Measurements from ENCODE around the gene FAM53A. TPM values are rescaled to one million over a fixed set of nuclear protein-coding genes. Genes with fewer than 3 reads are reported as not detected.

Gene FAM53A
- total and polyA plus RNA-seq, 7 donors, result 0.71 to 1.9 (median 1.3) TPM

- TF ChIP-seq, protein P1, sequence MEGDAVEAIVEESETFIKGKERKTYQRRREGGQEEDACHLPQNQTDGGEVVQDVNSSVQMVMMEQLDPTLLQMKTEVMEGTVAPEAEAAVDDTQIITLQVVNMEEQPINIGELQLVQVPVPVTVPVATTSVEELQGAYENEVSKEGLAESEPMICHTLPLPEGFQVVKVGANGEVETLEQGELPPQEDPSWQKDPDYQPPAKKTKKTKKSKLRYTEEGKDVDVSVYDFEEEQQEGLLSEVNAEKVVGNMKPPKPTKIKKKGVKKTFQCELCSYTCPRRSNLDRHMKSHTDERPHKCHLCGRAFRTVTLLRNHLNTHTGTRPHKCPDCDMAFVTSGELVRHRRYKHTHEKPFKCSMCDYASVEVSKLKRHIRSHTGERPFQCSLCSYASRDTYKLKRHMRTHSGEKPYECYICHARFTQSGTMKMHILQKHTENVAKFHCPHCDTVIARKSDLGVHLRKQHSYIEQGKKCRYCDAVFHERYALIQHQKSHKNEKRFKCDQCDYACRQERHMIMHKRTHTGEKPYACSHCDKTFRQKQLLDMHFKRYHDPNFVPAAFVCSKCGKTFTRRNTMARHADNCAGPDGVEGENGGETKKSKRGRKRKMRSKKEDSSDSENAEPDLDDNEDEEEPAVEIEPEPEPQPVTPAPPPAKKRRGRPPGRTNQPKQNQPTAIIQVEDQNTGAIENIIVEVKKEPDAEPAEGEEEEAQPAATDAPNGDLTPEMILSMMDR (IDR thresholded peaks at IDR 0.05), result no peak
- Histone ChIP-seq H3K27me3 (ENCODE audit: insufficient read depth in 3 of 3, low read length in 2 of 3) (no peaks in the 10 kb centered on the region), H3K4me1 (peaks cover 41% of the 10 kb centered on the region), H3K27ac (peak overlapping the region; percentile 82), H3K4me3 (peak overlapping the region; percentile 84), H3K9me3 (no peaks in the 10 kb centered on the region), H3K36me3 (ENCODE audit: insufficient read depth in 1 of 2, low read depth in 1 of 2) (peaks cover 0 to 36% of the 10 kb centered on the region in 2 donors)
- ATAC-seq (peak; percentile 17 to 42 (median 39)), DNase-seq (peak; percentile 56 to 75)
- WGBS, 3 donors, result 1 to 3% (median 1%) methylated on average over 49 to 79 of the region's 79 CpGs
- intact Hi-C loops (cut with DNase I), result no loop called here
These were observed 36.3 kb upstream of the FAM53A start for GRCh38 chr4:1720163-1720983.

DNA sequence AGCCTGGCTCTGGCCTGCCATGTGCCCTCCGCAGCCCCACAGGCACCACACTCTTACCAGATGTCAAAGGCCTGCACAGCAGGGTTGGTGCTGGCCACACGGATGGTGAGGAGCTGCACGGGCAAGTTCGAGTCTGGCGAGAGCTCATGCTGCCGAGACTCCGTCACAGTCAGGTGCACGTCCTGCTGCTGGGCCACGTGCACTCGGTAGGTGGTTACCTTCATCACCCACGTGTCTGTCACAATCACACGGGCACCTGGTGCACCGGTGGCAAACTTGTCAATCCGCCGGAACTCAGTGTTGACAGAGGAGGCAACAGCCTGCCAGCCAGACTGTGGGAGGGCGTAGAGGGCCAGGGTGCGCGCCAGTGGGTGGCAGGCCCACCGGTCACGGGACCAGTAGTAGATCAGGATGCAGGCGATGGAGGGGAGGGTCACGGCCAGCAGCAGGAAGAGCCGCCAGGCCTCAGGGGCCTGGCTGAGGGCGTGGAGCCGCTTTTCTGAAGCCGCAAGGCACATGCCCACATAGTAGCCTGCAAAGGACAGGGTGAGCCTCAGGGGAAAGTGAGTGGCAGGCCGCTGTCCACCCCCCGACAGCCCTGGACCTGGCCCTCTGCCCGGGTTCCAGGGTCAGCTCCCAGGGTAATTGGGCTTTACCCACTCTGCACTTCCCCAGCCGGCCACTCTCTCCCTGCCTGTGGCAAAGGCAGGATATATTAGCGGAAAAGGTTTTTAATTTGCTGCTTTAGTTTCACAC is 34.2 kb upstream of the FAM53A start:
- Histone ChIP-seq H3K9me3 (no peaks in the 10 kb centered on the region), H3K4me3 (no peak overlapping the region), H3K36me3 (ENCODE audit: insufficient read depth in 1 of 2, low read depth in 1 of 2) (peaks cover 0 to 25% of the 10 kb centered on the region in 2 donors), H3K27me3 (ENCODE audit: insufficient read depth in 3 of 3, low read length in 2 of 3) (no peaks in the 10 kb centered on the region), H3K4me1 (peaks cover 52% of the 10 kb centered on the region), H3K27ac (no peak overlapping the region)
- intact Hi-C loops (cut with DNase I), result no loop called here
- ATAC-seq, result no peak
- TF ChIP-seq, protein P1 (IDR thresholded peaks at IDR 0.05), result no peak
- WGBS, 3 donors, result 70 to 77% (median 75%) methylated on average over 30 to 31 of the region's 31 CpGs
- DNase-seq, result no peak

DNA sequence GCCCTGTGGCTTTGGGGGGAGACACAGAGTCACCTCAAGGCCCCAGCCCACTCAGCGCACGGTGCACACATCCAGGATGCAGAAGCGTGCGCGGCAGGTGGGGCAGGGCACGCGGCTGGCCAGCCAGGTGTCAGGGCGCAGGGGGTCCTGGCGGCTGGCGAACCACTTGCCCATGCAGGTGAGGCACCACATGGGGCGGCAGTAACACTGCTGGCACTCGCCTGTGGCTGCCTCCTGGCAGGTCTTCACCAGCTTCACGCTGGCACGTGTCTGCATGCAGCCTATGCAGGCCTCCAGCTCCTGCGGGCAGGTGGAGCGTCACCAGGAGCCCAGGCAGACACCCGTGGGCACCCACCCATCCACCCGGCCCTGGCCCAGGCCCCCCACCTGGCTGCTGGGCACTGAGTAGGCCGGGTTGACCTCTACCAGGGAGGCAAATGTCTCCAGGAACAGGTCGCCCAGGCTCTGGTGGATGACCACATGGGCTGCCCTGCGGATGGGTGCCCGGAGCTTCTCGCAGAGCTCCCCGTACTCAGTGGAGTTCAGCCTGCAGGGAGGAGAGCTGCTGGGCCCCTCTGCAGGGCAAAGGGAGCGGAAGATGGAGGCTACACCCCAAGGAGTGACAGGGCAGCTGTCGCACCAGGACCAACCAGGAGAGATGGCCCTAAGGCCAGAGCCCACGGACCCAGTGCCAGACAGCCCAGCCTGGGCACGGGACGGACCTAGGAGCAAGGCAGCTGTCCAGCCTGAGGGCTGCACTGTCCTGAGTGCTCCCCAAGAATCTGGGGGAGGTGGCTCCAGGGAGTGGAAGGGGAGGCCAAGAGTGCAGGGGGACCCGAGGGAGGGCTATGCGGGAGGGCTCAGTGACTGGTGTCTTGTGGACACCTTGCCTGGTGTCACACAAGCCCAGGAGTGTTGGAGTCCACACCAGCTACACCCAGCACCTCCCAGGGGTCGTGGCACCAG is 33.3 kb upstream of the FAM53A start:
- Histone ChIP-seq H3K4me3 (no peak overlapping the region), H3K27me3 (ENCODE audit: insufficient read depth in 3 of 3, low read length in 2 of 3) (no peaks in the 10 kb centered on the region), H3K9me3 (no peaks in the 10 kb centered on the region), H3K36me3 (ENCODE audit: insufficient read depth in 1 of 2, low read depth in 1 of 2) (peaks cover 0 to 25% of the 10 kb centered on the region in 2 donors), H3K27ac (no peak overlapping the region), H3K4me1 (peaks cover 48% of the 10 kb centered on the region)
- TF ChIP-seq, protein P1 (IDR thresholded peaks at IDR 0.05), result no peak
- 83 to 88% (median 84%) methylated on average over 30 to 32 of the region's 32 CpGs for WGBS, 3 donors
- DNase-seq (no peak), ATAC-seq (no peak)
- intact Hi-C loops (cut with DNase I), result no loop called here

GRCh38 chr4:1716065-1716945 is 32.2 kb upstream of the FAM53A start:
- H3K4me1 ChIP-seq, result peaks cover 41% of the 10 kb centered on the region
- DNase-seq (no peak), ATAC-seq (no peak)
- 75 to 77% (median 76%) methylated on average over 15 of the region's 15 CpGs for WGBS, 3 donors
- H3K4me3 ChIP-seq, result no peak overlapping the region
- TF ChIP-seq, protein P1 (IDR thresholded peaks at IDR 0.05), result no peak
- H3K27me3 ChIP-seq (ENCODE audit: insufficient read depth in 3 of 3, low read length in 2 of 3), result no peaks in the 10 kb centered on the region
- peaks cover 0 to 25% of the 10 kb centered on the region in 2 donors for H3K36me3 ChIP-seq (ENCODE audit: insufficient read depth in 1 of 2, low read depth in 1 of 2)
- H3K27ac ChIP-seq, result peak overlapping the region; percentile 32
- intact Hi-C loops (cut with DNase I), result no loop called here
- no peaks in the 10 kb centered on the region for H3K9me3 ChIP-seq

Data from psoas muscle (tissue), 8 donors.